Fibroblast of mammary gland (primary cell): Measurements from ENCODE around the gene ALDH3B2.

Experiments used
- DNase-seq: peaks from one replicate; pipeline ENCODE4 v3.0.0-alpha.2; 2010; ENCODE audit warnings: low read depth
- H3K4me3 ChIP-seq: 2 replicates; pipeline ENCODE4 v1.5.1; 2011; ENCODE audit warnings: low read depth, mild to moderate bottlenecking, low read length, moderate library complexity; ENCODE audit not compliant: control insufficient read depth
- CTCF ChIP-seq: conservative IDR thresholded peaks from 2 replicates; pipeline ENCODE4 v1.5.1; 2011; ENCODE audit warnings: low read depth, low read length, inconsistent platforms; ENCODE audit not compliant: control insufficient read depth, insufficient read depth

ALDH3B2 gene

DNA sequence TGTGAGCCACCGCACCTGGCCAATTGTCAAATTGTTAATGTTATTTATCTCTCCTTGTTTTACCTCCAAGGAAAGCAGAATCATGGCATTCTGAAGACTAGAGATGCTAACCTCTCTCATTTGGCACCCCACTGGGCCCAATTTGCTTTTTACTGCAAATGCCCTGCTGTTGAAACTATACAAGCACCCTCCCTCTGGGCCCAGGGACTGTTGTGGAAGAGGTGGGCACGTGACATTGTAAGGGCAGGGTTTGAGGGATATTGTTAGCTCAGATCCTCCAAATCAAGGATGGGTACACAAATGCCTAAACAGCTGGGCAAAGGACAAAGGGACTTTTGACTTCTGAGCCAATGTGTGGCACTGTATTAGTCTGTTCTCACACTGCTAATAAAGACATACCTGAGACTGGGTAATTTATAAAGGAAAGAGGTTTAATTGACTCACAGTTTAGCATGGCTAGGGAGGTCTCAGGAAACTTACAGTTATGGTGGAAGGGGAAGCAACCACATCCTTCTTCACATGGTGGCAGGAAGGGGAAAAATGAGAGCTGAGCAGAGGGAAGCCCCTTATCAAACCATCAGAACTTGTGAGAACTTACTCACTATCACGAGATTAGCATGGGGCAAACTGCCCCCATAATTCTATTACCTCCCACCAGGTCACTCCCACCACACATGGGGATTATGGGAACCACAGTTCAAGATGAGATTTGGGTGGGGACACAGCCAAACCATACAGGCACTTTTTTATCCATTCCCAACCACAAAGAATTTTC is 6.5 kb upstream of the ALDH3B2 start:
- H3K4me3 ChIP-seq = no peak overlapping the region
- DNase-seq = no peak
- TF ChIP-seq CTCF = no peak

- H3K4me3 ChIP-seq = no peak overlapping the region
- DNase-seq = no peak
- TF ChIP-seq CTCF = no peak
Measured at GRCh38 chr11:67675058-67675747, 780 bp upstream of the ALDH3B2 start.

DNA sequence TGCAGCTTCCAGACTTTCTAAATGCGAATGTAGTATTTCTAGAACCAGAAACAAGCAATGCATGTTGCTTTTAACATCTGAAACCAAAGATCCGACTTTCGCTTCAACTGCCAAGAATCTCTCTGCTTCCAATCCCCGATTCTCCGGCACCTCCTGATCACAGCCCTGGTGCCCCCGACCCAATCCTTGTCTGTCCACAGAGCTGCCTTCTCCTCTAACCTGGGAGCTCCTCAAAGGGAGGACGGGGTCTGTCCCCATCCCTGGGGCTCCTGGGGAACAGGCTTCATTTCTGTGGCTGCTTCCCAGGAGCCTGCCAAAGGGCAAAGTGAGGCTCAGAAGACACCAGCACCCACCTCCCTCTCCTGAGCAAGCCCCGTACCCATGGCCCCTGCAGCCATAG is 521 bp downstream of the ALDH3B2 start:
- no peak overlapping the region for H3K4me3 ChIP-seq
- DNase-seq = no peak
- TF ChIP-seq CTCF = no peak

- TF ChIP-seq CTCF = no peak
- DNase-seq = no peak
- no peak overlapping the region for H3K4me3 ChIP-seq
Measured at GRCh38 chr11:67673358-67673757, 1.1 kb downstream of the ALDH3B2 start.

GRCh38 chr11:67671211-67671520 is 3.3 kb downstream of the ALDH3B2 start:
- DNase-seq = no peak
- no peak overlapping the region for H3K4me3 ChIP-seq
- TF ChIP-seq CTCF = no peak

GRCh38 chr11:67670316-67671210 is 3.9 kb downstream of the ALDH3B2 start:
- no peak for TF ChIP-seq CTCF
- no peak overlapping the region for H3K4me3 ChIP-seq
- no peak for DNase-seq
